ENCODE results near the gene ALCAM. TPM values are rescaled to one million over a fixed set of nuclear protein-coding genes. Genes with fewer than 3 reads are reported as not detected.

Gene ALCAM
- total RNA-seq, 4 donors from 2014 or later: 7.3 to 249 (median 26.8) TPM

- TF ChIP-seq, protein P1, sequence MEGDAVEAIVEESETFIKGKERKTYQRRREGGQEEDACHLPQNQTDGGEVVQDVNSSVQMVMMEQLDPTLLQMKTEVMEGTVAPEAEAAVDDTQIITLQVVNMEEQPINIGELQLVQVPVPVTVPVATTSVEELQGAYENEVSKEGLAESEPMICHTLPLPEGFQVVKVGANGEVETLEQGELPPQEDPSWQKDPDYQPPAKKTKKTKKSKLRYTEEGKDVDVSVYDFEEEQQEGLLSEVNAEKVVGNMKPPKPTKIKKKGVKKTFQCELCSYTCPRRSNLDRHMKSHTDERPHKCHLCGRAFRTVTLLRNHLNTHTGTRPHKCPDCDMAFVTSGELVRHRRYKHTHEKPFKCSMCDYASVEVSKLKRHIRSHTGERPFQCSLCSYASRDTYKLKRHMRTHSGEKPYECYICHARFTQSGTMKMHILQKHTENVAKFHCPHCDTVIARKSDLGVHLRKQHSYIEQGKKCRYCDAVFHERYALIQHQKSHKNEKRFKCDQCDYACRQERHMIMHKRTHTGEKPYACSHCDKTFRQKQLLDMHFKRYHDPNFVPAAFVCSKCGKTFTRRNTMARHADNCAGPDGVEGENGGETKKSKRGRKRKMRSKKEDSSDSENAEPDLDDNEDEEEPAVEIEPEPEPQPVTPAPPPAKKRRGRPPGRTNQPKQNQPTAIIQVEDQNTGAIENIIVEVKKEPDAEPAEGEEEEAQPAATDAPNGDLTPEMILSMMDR (IDR thresholded peaks at IDR 0.05; ENCODE audit: low read depth): no peak
Measured at GRCh38 chr3:105356988-105357387, 9.7 kb upstream of the ALCAM start.

- TF ChIP-seq, protein P1 (IDR thresholded peaks at IDR 0.05; ENCODE audit: low read depth): no peak
Measured at GRCh38 chr3:105359098-105359762, 7.5 kb upstream of the ALCAM start.

GRCh38 chr3:105360003-105360402 is 6.7 kb upstream of the ALCAM start:
- TF ChIP-seq, protein P1 (IDR thresholded peaks at IDR 0.05; ENCODE audit: low read depth): no peak

- TF ChIP-seq, protein P1 (IDR thresholded peaks at IDR 0.05; ENCODE audit: low read depth): no peak
Measured at GRCh38 chr3:105362021-105362665, 4.6 kb upstream of the ALCAM start.

GRCh38 chr3:105364128-105364527 is 2.6 kb upstream of the ALCAM start:
- TF ChIP-seq, protein P1 (IDR thresholded peaks at IDR 0.05; ENCODE audit: low read depth): no peak

- TF ChIP-seq, protein P1 (IDR thresholded peaks at IDR 0.05; ENCODE audit: low read depth): no peak
Measured at GRCh38 chr3:105365081-105365390, 1.7 kb upstream of the ALCAM start.

GRCh38 chr3:105365391-105366325 is 1.1 kb upstream of the ALCAM start:
- TF ChIP-seq, protein P1 (IDR thresholded peaks at IDR 0.05; ENCODE audit: low read depth): no peak

All from subcutaneous adipose tissue (tissue), 4 donors.